HepG2 (cell line): ENCODE data around the gene MYOM1. TPM values are rescaled to one million over a fixed set of nuclear protein-coding genes. Genes with fewer than 3 reads are reported as not detected.
A peak's percentile ranks its signal among the peaks of the same experiment; 100 is the strongest.

Experiments used
- ATAC-seq: fragments of 200-7000 bp; cut with Tn5 transposase; 3 replicates; pipeline ENCODE4 v1.9.1; 2020; ENCODE audit warnings: mild to moderate bottlenecking, moderate library complexity
- BruUV-seq: library from RNA; stranded (reverse); fragments of 400-500 nt; replicated peaks from 2 replicates; lab custom pipeline; 2021; lab: Mats Ljungman, UMichigan
- CTCF ChIA-PET: fragments of 300-600 bp; formaldehyde crosslinking; extraction: SDS; loops from one replicate; lab custom pipeline; 2021; ENCODE audit warnings: low total read pairs, inconsistent platforms, low intra/inter-chr PET ratio; lab: Yijun Ruan, JAX
- POLR2A ChIA-PET: fragments of 350-600 bp; sonication (Branson Sonifier 250); formaldehyde crosslinking; loops from one replicate; lab custom pipeline; 2020; ENCODE audit warnings: antibody characterized with exemption, inconsistent platforms; lab: Yijun Ruan, JAX
- DNase-seq: peaks from one replicate; pipeline ENCODE4 v3.0.0-alpha.2; 2015; ENCODE audit warnings: low spot score
- FAIRE-seq: peaks from 3 replicates; lab custom pipeline; 2011; peaks lifted over from hg19 to GRCh38; lab: Jason Lieb, UNC
- H2AFZ ChIP-seq: one replicate; pipeline ENCODE4 v1.6.1; 2011; ENCODE audit warnings: low read length, inconsistent platforms
- H3K27ac ChIP-seq: fragments of 300-600 bp; 3 replicates; pipeline ENCODE4 v1.8.0; 2011; ENCODE audit warnings: mixed run types, mild to moderate bottlenecking, mixed read lengths, low read length, inconsistent platforms; ENCODE audit not compliant: insufficient read depth; ENCODE audit errors: extremely low read length
- H3K27me3 ChIP-seq, 2 experiments: fragments of 200-600 bp in 1 of 2; 2 replicates in 1 of 2; 3 replicates in 1 of 2; pipeline versions ENCODE4 v1.6.0 to v1.8.0; 2011; ENCODE audit warnings: low read length in 2 of 2, mild to moderate bottlenecking in 2 of 2, moderate library complexity in 2 of 2, inconsistent platforms in 1 of 2; ENCODE audit not compliant: insufficient read depth in 2 of 2, control insufficient read depth in 1 of 2
- H3K36me3 ChIP-seq, 2 experiments: fragments of 200-600 bp in 1 of 2; replicated peaks in 1 of 2; 2 replicates in 1 of 2; 3 replicates in 1 of 2; pipeline versions ENCODE4 v1.5.1 to v1.8.0; 2011; ENCODE audit warnings: low read length in 2 of 2, inconsistent platforms in 1 of 2; ENCODE audit not compliant: insufficient read depth in 2 of 2, control insufficient read depth in 1 of 2
- H3K4me1 ChIP-seq: 2 replicates; pipeline ENCODE4 v1.5.1; 2012; ENCODE audit warnings: low read length, inconsistent platforms; ENCODE audit not compliant: insufficient read depth
- H3K4me2 ChIP-seq: 2 replicates; pipeline ENCODE4 v1.6.0; 2011; ENCODE audit warnings: low read depth, low read length, inconsistent platforms
- H3K4me3 ChIP-seq, 3 experiments: fragments of 200-600 bp in 1 of 3; sonication (generic), shearing (Covaris generic) in 1 of 3; replicated peaks in 1 of 3; 2 replicates each; pipeline ENCODE4 v1.5.1; 2011 to 2016; ENCODE audit warnings: low read length in 3 of 3, inconsistent platforms in 2 of 3, low read depth in 2 of 3, mild to moderate bottlenecking in 2 of 3, control low read depth in 1 of 3, mixed read lengths in 1 of 3; ENCODE audit not compliant: insufficient read depth in 1 of 3
- H3K79me2 ChIP-seq: one replicate; pipeline ENCODE4 v1.6.1; 2011; ENCODE audit warnings: low read length, inconsistent platforms; ENCODE audit not compliant: insufficient read depth
- H3K9ac ChIP-seq: 2 replicates; pipeline ENCODE4 v1.6.0; 2011; ENCODE audit warnings: mild to moderate bottlenecking, low read depth, low read length, inconsistent platforms; ENCODE audit not compliant: insufficient read depth
- H3K9me3 ChIP-seq: 2 replicates; pipeline ENCODE4 v1.5.1; 2012; ENCODE audit warnings: mild to moderate bottlenecking, low read length
- H4K20me1 ChIP-seq: 2 replicates; pipeline ENCODE4 v1.6.0; 2011; ENCODE audit warnings: inconsistent platforms, mild to moderate bottlenecking, low read length, moderate library complexity; ENCODE audit not compliant: insufficient read depth
- BCLAF1 ChIP-seq: fragments of 450-650 bp; IDR thresholded peaks from 2 replicates; pipeline ENCODE4 v1.6.1; 2017; ENCODE audit warnings: mild to moderate bottlenecking
- CREB1 ChIP-seq, 2 experiments: fragments of 450-650 bp in 1 of 2; IDR thresholded peaks; 2 replicates each; pipeline ENCODE4 v1.6.1; 2016 to 2017; ENCODE audit warnings: control low read depth in 1 of 2, mild to moderate bottlenecking in 1 of 2, missing compliant biosample characterization in 1 of 2, missing genetic modification characterization in 1 of 2
- CREB3 ChIP-seq: sonication (generic); formaldehyde crosslinking; IDR thresholded peaks from 2 replicates; pipeline ENCODE4 v1.5.0; 2020; ENCODE audit warnings: missing genetic modification reagents
- FOXC1 ChIP-seq: sonication (generic); formaldehyde crosslinking; IDR thresholded peaks from 2 replicates; pipeline ENCODE4 v1.8.0; 2022; ENCODE audit warnings: mild to moderate bottlenecking, missing genetic modification reagents, borderline replicate concordance
- IKZF5 ChIP-seq: IDR thresholded peaks from 2 replicates; pipeline ENCODE4 v1.6.1; 2018; ENCODE audit warnings: missing genetic modification reagents, mild to moderate bottlenecking, missing compliant biosample characterization
- NCOA5 ChIP-seq: sonication (generic); formaldehyde crosslinking; IDR thresholded peaks from 2 replicates; pipeline ENCODE4 v1.4.0; 2020; ENCODE audit warnings: missing genetic modification reagents
- ZNF678 ChIP-seq: sonication (generic); formaldehyde crosslinking; IDR thresholded peaks from 2 replicates; pipeline ENCODE4 v1.4.0; 2020; ENCODE audit warnings: mild to moderate bottlenecking, missing genetic modification reagents
- ZNF878 ChIP-seq: sonication (generic); formaldehyde crosslinking; IDR thresholded peaks from 2 replicates; pipeline ENCODE4 v1.8.1; 2023; ENCODE audit warnings: mild to moderate bottlenecking, missing genetic modification reagents, moderate library complexity
- WGBS: methylation state at CpG from one replicate; pipeline ENCODE4 v1.1.6; 2017; ENCODE audit warnings: low lambda C conversion rate; 5-methylcytosine and 5-hydroxymethylcytosine counted together
- in situ Hi-C: cut with HindIII; loops from 2 replicates; pipeline ENCODE4 v1.10.0; 2017; ENCODE audit warnings: low pct_unique_long_range_greater_than_20kb; ENCODE audit not compliant: extremely low pct_ligation_motif_present
- intact Hi-C: fragments of 100-400 bp; cut with micrococcal nuclease; formaldehyde crosslinking; loops from one replicate; pipeline ENCODE4 v1.10.0; 2022; ENCODE audit not compliant: unreplicated experiment
- polyA plus RNA-seq, 8 experiments: library from polyadenylated mRNA; depleted of rRNA in 3 of 8; stranded (reverse) in 7 of 8; unstranded in 1 of 8; fragments of >200 nt; fragmentation: Illumina TruSeq in 4 of 8; extraction: Trizol in 4 of 8; gene quantifications; 2 replicates each; pipeline versions ENCODE4 v1.2.1 to v1.2.3, GENCODE V29; 2011 to 2016; ENCODE audit warnings: low read depth in 4 of 8, missing spikeins in 1 of 8, mixed read lengths in 1 of 8; ENCODE audit not compliant: insufficient read depth in 1 of 8
- total RNA-seq, 5 experiments: library from RNA; depleted of rRNA; stranded (reverse); fragments of >200 nt; fragmentation: Illumina TruSeq; extraction: Trizol; gene quantifications; 2 replicates each; pipeline ENCODE4 v1.2.3, GENCODE V29; 2016; ENCODE audit warnings: low read depth in 1 of 5

Gene MYOM1
- total and polyA plus RNA-seq, 2 of the 13 experiments (the other 11 are each of a cell fraction or from before 2014, with no cell fraction given): 0.46 to 0.98 TPM

- TF ChIP-seq FOXC1 (CRISPR knock-in tag): no peak
- TF ChIP-seq CREB1 (IDR thresholded peaks at IDR 0.05): no peak
- no peak for TF ChIP-seq CREB1 (CRISPR knock-in tag; IDR thresholded peaks at IDR 0.05)
- no peak for TF ChIP-seq IKZF5 (CRISPR knock-in tag)
These were observed 4.7 kb downstream of the MYOM1 start (continued) for GRCh38 chr18:3214855-3215637.

GRCh38 chr18:3213300-3214059, 6.3 kb downstream of the MYOM1 start:
- H3K9me3 ChIP-seq: no peaks in the 10 kb centered on the region
- H3K4me2 ChIP-seq: no peak overlapping the region
- no peak overlapping the region for H3K4me3 ChIP-seq
- in situ Hi-C loops (no loop called here), intact Hi-C loops (no loop called here)
- no peaks in the 10 kb centered on the region for H4K20me1 ChIP-seq
- 77% methylated on average over 6 of the region's 6 CpGs for WGBS
- ChIA-PET CTCF (no interaction called here), POLR2A (no interaction called here)
- no peak for FAIRE-seq
- no peaks in the 10 kb centered on the region for H3K27me3 ChIP-seq
- no TSS peak for BruUV-seq
- no peak overlapping the region for H3K9ac ChIP-seq
- DNase-seq: no peak
- H3K36me3 ChIP-seq: no peaks in the 10 kb centered on the region
- TF ChIP-seq ZNF878 (no peak), BCLAF1 (no peak), CREB3 (CRISPR knock-in tag) (no peak), ZNF678 (CRISPR knock-in tag) (no peak), CREB1 (IDR thresholded peaks at IDR 0.05) (no peak), CREB1 (CRISPR knock-in tag; IDR thresholded peaks at IDR 0.05) (0 out of 2 replicates have a peak, but pooled peaks have one; percentile 15), NCOA5 (no peak)
- H3K4me1 ChIP-seq: peaks cover 72% of the 10 kb centered on the region
- no peaks in the 10 kb centered on the region for H3K79me2 ChIP-seq
- no peak overlapping the region for H2AFZ ChIP-seq
- H3K27ac ChIP-seq: no peak overlapping the region
- ATAC-seq: no peak
